NCI-H2196 (cell line): Measurements from ENCODE around the gene USP15.
"Not testable (repeated sequence)": the region's sequence is repeated elsewhere in the genome, so short reads cannot be mapped to it uniquely, and the experiment has no call there.

Experiments
- DNase-seq: peaks from one replicate; lab custom pipeline; 2025; ENCODE audit not compliant: unreplicated experiment; lab: John Stamatoyannopoulos, UW

USP15 gene

GRCh38 chr12:62368430-62369223 lies 108.4 kb downstream of the USP15 start:
- DNase-seq = not testable (repeated sequence)

- DNase-seq = no peak
Measured at GRCh38 chr12:62370189-62370588, 110.0 kb downstream of the USP15 start.

- DNase-seq = no peak
Measured at GRCh38 chr12:62371661-62372060, 111.5 kb downstream of the USP15 start.

- no peak for DNase-seq
Measured at GRCh38 chr12:62372134-62372533, 111.9 kb downstream of the USP15 start.

- no peak for DNase-seq
Measured at GRCh38 chr12:62372825-62373224, 112.6 kb downstream of the USP15 start.

- no peak for DNase-seq
Measured at GRCh38 chr12:62375603-62376002, 115.4 kb downstream of the USP15 start.

- DNase-seq = no peak
Measured at GRCh38 chr12:62379026-62379722, 119.0 kb downstream of the USP15 start.

- no peak for DNase-seq
Measured at GRCh38 chr12:62379723-62380045, 119.5 kb downstream of the USP15 start.

GRCh38 chr12:62382526-62382925 lies 122.3 kb downstream of the USP15 start:
- no peak for DNase-seq

GRCh38 chr12:62396750-62397149 lies 136.5 kb downstream of the USP15 start:
- DNase-seq = no peak

GRCh38 chr12:62400135-62400534 lies 139.9 kb downstream of the USP15 start:
- no peak for DNase-seq

GRCh38 chr12:62401631-62402030 lies 141.4 kb downstream of the USP15 start:
- no peak for DNase-seq

- DNase-seq = no peak
Measured at GRCh38 chr12:62403031-62403430, 142.8 kb downstream of the USP15 start.

- no peak for DNase-seq
Measured at GRCh38 chr12:62407587-62407986, 147.4 kb downstream of the USP15 start.

- no peak for DNase-seq
Measured at GRCh38 chr12:62409068-62409467, 148.9 kb downstream of the USP15 start.

- DNase-seq = no peak
Measured at GRCh38 chr12:62414180-62414579, 154.0 kb downstream of the USP15 start.

- no peak for DNase-seq
Measured at GRCh38 chr12:62426089-62426488, 165.9 kb downstream of the USP15 start.

GRCh38 chr12:62429457-62429856 lies 169.3 kb downstream of the USP15 start:
- DNase-seq = no peak

- no peak for DNase-seq
Measured at GRCh38 chr12:62434494-62435302, 174.5 kb downstream of the USP15 start.

GRCh38 chr12:62435303-62436163 lies 175.3 kb downstream of the USP15 start:
- DNase-seq = no peak

GRCh38 chr12:62436164-62436503 lies 175.9 kb downstream of the USP15 start:
- no peak for DNase-seq
